22Rv1 (cell line): ENCODE data around the gene ITPKB.

ENCODE experiments used
- CTCF ChIP-seq: fragments of 450-650 bp; IDR thresholded peaks from 2 replicates; pipeline ENCODE4 v1.5.1; 2017; ENCODE audit warnings: mild to moderate bottlenecking
- ZFX ChIP-seq: fragments of 450-650 bp; IDR thresholded peaks from 2 replicates; pipeline ENCODE4 v1.6.1; 2017; ENCODE audit warnings: antibody characterized with exemption, borderline replicate concordance

DNA sequence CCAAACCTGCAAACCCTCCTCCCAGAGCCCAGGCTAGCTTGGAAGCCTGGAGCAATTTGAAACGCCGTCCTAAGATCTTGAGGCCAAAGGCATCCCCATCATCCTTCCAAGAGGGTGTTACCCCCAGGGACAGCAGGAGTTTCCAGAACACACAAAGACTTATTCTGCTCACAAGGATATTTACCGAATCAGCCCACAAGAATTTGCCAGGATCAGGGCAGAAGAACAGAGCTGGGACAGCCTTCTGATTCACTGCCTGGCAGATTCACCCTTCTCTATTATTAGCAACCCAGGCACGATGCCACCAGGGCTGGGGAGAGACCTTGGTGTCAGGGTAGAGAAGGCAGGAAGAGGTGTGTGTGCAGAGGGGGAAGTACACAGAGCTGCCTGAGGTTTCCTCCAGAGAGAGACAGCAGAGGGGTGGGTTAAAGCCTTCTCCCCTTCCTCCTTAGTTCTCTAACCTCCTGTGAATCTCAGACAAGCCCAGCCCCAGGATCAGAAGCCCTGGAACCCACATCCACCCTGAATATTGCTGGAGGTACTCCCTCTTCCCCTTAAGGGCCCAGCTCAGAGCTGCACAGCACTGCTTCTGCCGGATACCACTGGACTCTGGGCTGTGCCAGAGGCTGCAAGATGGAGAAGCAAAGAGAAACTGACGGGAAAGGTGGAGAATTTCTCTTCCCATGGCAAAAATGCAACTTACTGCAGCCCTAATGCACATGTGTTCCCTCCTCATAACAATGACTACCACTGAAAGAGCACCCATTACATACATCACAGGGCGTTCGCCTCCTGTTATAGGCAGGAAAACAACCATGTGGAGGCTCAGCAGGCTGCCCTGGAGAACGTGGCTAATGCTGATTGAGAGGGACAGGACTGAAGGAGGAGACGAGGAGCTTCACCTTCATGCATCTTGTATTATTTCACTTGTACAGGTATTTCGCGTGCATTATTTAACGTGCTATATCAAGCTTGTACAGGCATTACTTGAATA, 61.8 kb downstream of the ITPKB start:
- TF ChIP-seq CTCF: no peak
- TF ChIP-seq ZFX: no peak
